PC-9 (cell line): ENCODE results near the gene CTNND1.

Experiments
- EZH2 ChIP-seq: fragments of 200-600 bp; sonication (generic); IDR thresholded peaks from 2 replicates; pipeline ENCODE4 v1.8.0; 2017; ENCODE audit warnings: antibody characterized with exemption, low read depth
- TF ChIP-seq, protein P1 (sequence below): fragments of 200-600 bp; sonication (generic); conservative IDR thresholded peaks from 2 replicates; pipeline ENCODE4 v1.6.1; 2017; ENCODE audit warnings: mixed run types, antibody characterized with exemption, mild to moderate bottlenecking, moderate library complexity

- TF ChIP-seq EZH2, result no peak
- TF ChIP-seq, protein P1, sequence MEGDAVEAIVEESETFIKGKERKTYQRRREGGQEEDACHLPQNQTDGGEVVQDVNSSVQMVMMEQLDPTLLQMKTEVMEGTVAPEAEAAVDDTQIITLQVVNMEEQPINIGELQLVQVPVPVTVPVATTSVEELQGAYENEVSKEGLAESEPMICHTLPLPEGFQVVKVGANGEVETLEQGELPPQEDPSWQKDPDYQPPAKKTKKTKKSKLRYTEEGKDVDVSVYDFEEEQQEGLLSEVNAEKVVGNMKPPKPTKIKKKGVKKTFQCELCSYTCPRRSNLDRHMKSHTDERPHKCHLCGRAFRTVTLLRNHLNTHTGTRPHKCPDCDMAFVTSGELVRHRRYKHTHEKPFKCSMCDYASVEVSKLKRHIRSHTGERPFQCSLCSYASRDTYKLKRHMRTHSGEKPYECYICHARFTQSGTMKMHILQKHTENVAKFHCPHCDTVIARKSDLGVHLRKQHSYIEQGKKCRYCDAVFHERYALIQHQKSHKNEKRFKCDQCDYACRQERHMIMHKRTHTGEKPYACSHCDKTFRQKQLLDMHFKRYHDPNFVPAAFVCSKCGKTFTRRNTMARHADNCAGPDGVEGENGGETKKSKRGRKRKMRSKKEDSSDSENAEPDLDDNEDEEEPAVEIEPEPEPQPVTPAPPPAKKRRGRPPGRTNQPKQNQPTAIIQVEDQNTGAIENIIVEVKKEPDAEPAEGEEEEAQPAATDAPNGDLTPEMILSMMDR, result no peak
Observed at GRCh38 chr11:57804466-57804865, 42.9 kb downstream of the CTNND1 start.
